ENCODE measurements around the gene TMEM60.

GRCh38 chr7:77782383-77782782, 15.9 kb downstream of the TMEM60 start:
- TF ChIP-seq CTCF (IDR thresholded peaks at IDR 0.05 in 8 of 11, conservative IDR thresholded peaks at IDR 0.05 in 3 of 11) = no peak
- no peak for TF ChIP-seq POLR2A (IDR thresholded peaks at IDR 0.05)
- TF ChIP-seq POLR2AphosphoS5 (IDR thresholded peaks at IDR 0.05) = no peak
